Colonic mucosa (tissue), 4 donors: ENCODE data around the gene ACRBP. TPM values are rescaled to one million over a fixed set of nuclear protein-coding genes. Genes with fewer than 3 reads are reported as not detected.
A peak's percentile ranks its signal among the peaks of the same experiment; 100 is the strongest.

Experiments
- DNase-seq: peaks from one replicate; pipeline ENCODE4 v3.0.0-alpha.2; 2020
- H3K27ac ChIP-seq: fragments of 200-600 bp; one replicate; pipeline ENCODE4 v1.8.0; 2021
- H3K27me3 ChIP-seq: fragments of 200-600 bp; one replicate; pipeline ENCODE4 v1.8.0; 2021
- H3K36me3 ChIP-seq: fragments of 200-600 bp; one replicate; pipeline ENCODE4 v1.8.0; 2021
- H3K4me1 ChIP-seq: fragments of 200-600 bp; one replicate; pipeline ENCODE4 v1.8.0; 2021; ENCODE audit warnings: mild to moderate bottlenecking
- H3K4me3 ChIP-seq: fragments of 200-600 bp; one replicate; pipeline ENCODE4 v1.8.0; 2021
- H3K9ac ChIP-seq, 2 donors: one replicate each; pipeline ENCODE4 v1.7.0; 2013; ENCODE audit warnings: control low read depth in 2 of 2, low read depth in 2 of 2, low read length in 2 of 2
- H3K9me3 ChIP-seq: fragments of 200-600 bp; one replicate; pipeline ENCODE4 v1.8.0; 2021
- CTCF ChIP-seq: fragments of 200-600 bp; IDR thresholded peaks from one replicate; pipeline ENCODE4 v1.8.0; 2022; ENCODE audit warnings: antibody characterized with exemption, mild to moderate bottlenecking
- intact Hi-C: fragments of 100-400 bp; cut with DNase I; formaldehyde crosslinking; loops from one replicate; pipeline ENCODE4 v1.14.1; 2022
- total RNA-seq, 2 donors: library from RNA; stranded (reverse); fragmentation: NEBNext Ultra II Directional in 1 of 2; extraction: Animal tissue kit (Norgen Biotek cat#: 25700) in 1 of 2; gene quantifications; one replicate each; pipeline ENCODE4 v1.2.1, GENCODE V29; 2021
- donor health status: healthy.
- donor health status: DM: no; HTN: no; CAD: no.
- donor health status: DM: no; HTN: no; CAD: no.

ACRBP gene
- total RNA-seq, 2 donors from 2014 or later = 1.6 to 1.9 TPM

- intact Hi-C loops = no loop called here
- H3K9me3 ChIP-seq = no peaks in the 10 kb centered on the region
- H3K4me1 ChIP-seq = peaks cover 5% of the 10 kb centered on the region
- no peak overlapping the region for H3K4me3 ChIP-seq
- H3K9ac ChIP-seq = no peak overlapping the region
- TF ChIP-seq CTCF = no peak
- DNase-seq = no peak
- no peaks in the 10 kb centered on the region for H3K27me3 ChIP-seq
- no peak overlapping the region for H3K27ac ChIP-seq
- H3K36me3 ChIP-seq = no peaks in the 10 kb centered on the region
Observed at GRCh38 chr12:6691473-6691872, 44.2 kb upstream of the ACRBP start.

GRCh38 chr12:6688999-6689882 lies 42.0 kb upstream of the ACRBP start, which contains the start of gene ZNF384:
ZNF384 (minus strand) TSS chr12:6689375; CDS start chr12:6679520, 9,855 bp downstream.
- TF ChIP-seq CTCF = no peak
- intact Hi-C loops = loop anchor here (5.0 kb wide), 1 partner anchor 72 kb away; no protein-coding TSS in a partner anchor
- Histone ChIP-seq H3K9ac (peak within 1 kb of the TSS; percentile 85 to 92), H3K4me3 (peak within 1 kb of the TSS; percentile 79), H3K36me3 (no peaks in the 10 kb centered on the region), H3K4me1 (peaks cover 8% of the 10 kb centered on the region), H3K9me3 (no peaks in the 10 kb centered on the region), H3K27me3 (no peaks in the 10 kb centered on the region), H3K27ac (peak within 1 kb of the TSS; percentile 96)
- peak; percentile 98 for DNase-seq

GRCh38 chr12:6688543-6688998 lies 41.3 kb upstream of the ACRBP start:
- TF ChIP-seq CTCF = no peak
- H3K9ac ChIP-seq = peak overlapping the region; percentile 85 to 92
- peak overlapping the region; percentile 96 for H3K27ac ChIP-seq
- DNase-seq = peak; percentile 84
- H3K4me1 ChIP-seq = peaks cover 8% of the 10 kb centered on the region
- peak overlapping the region; percentile 79 for H3K4me3 ChIP-seq
- no peaks in the 10 kb centered on the region for H3K9me3 ChIP-seq
- intact Hi-C loops = loop anchor here (5.0 kb wide), 1 partner anchor 71 kb away; no protein-coding TSS in a partner anchor
- H3K27me3 ChIP-seq = no peaks in the 10 kb centered on the region
- no peaks in the 10 kb centered on the region for H3K36me3 ChIP-seq

DNA sequence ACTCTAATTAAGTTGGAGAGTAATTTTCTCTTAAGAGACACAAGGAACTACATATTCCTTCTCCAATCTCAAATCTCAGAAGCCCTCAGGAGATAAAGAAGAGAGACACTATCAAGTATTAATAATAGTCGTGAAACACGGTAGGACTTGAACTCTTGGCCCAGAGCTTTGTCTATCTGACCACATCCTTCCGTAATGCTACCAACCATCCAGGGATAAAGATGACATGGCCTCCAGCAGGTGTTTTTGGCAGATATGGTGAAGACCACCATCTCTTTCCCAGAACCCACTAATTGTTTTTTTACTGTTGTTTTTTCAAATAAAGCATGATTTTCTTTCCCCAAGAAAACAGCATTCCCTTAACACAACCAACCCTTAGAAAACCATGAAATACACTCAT lies 38.6 kb upstream of the ACRBP start:
- no peak for TF ChIP-seq CTCF
- H3K9ac ChIP-seq = no peak overlapping the region
- H3K4me3 ChIP-seq = no peak overlapping the region
- H3K36me3 ChIP-seq = no peaks in the 10 kb centered on the region
- no peaks in the 10 kb centered on the region for H3K9me3 ChIP-seq
- no peaks in the 10 kb centered on the region for H3K27me3 ChIP-seq
- peaks cover 8% of the 10 kb centered on the region for H3K4me1 ChIP-seq
- DNase-seq = no peak
- intact Hi-C loops = loop anchor here (5.0 kb wide), 1 partner anchor 69 kb away; no protein-coding TSS in a partner anchor
- no peak overlapping the region for H3K27ac ChIP-seq

GRCh38 chr12:6684609-6685008 lies 37.4 kb upstream of the ACRBP start:
- intact Hi-C loops = loop anchor here (5.0 kb wide), 1 partner anchor 67 kb away; no protein-coding TSS in a partner anchor
- peaks cover 5% of the 10 kb centered on the region for H3K36me3 ChIP-seq
- peaks cover 8% of the 10 kb centered on the region for H3K4me1 ChIP-seq
- no peak overlapping the region for H3K9ac ChIP-seq
- H3K9me3 ChIP-seq = no peaks in the 10 kb centered on the region
- peak; percentile 49 for DNase-seq
- TF ChIP-seq CTCF = peak; percentile 31
- no peaks in the 10 kb centered on the region for H3K27me3 ChIP-seq
- H3K4me3 ChIP-seq = no peak overlapping the region
- H3K27ac ChIP-seq = no peak overlapping the region
